Measurements from ENCODE around the gene INS.
"Not testable (repeated sequence)": the region's sequence is repeated elsewhere in the genome, so short reads cannot be mapped to it uniquely, and the experiment has no call there.

The INS gene

GRCh38 chr11:2129699-2130366 lies 31.2 kb downstream of the INS start:
- DNase-seq, result no peak

GRCh38 chr11:2129308-2129698 lies 31.7 kb downstream of the INS start:
- DNase-seq, result no peak

- DNase-seq, result no peak
These were observed 32.3 kb downstream of the INS start for GRCh38 chr11:2128511-2129307.

GRCh38 chr11:2128130-2128510 lies 32.9 kb downstream of the INS start:
- no peak for DNase-seq

- no peak for DNase-seq
These were observed 33.4 kb downstream of the INS start for GRCh38 chr11:2127482-2128129.

- no peak for DNase-seq
These were observed 34.4 kb downstream of the INS start for GRCh38 chr11:2126520-2127085.

- not testable (repeated sequence) for DNase-seq
These were observed 36.1 kb downstream of the INS start for GRCh38 chr11:2124736-2125484.

- DNase-seq, result no peak
These were observed 37.4 kb downstream of the INS start for GRCh38 chr11:2123628-2123960.

GRCh38 chr11:2122907-2123627 lies 37.9 kb downstream of the INS start:
- DNase-seq, result no peak

- DNase-seq, result no peak
These were observed 38.6 kb downstream of the INS start for GRCh38 chr11:2122222-2122906.

- no peak for DNase-seq
These were observed 39.5 kb downstream of the INS start for GRCh38 chr11:2121227-2122130.

GRCh38 chr11:2120359-2121100 lies 40.5 kb downstream of the INS start:
- DNase-seq, result no peak

GRCh38 chr11:2118677-2119076 lies 42.3 kb downstream of the INS start:
- DNase-seq, result no peak

- no peak for DNase-seq
These were observed 44.3 kb downstream of the INS start for GRCh38 chr11:2116680-2117079.

- no peak for DNase-seq
These were observed 45.7 kb downstream of the INS start for GRCh38 chr11:2115308-2115707.

- DNase-seq, result no peak
These were observed 46.4 kb downstream of the INS start for GRCh38 chr11:2114430-2115241.

- no peak for DNase-seq
These were observed 47.2 kb downstream of the INS start for GRCh38 chr11:2113776-2114175.

GRCh38 chr11:2110521-2110920 lies 50.5 kb downstream of the INS start:
- DNase-seq, result no peak
